DOHH2 (cell line): ENCODE data around the gene IZUMO3.

Source experiments
- CTCF ChIP-seq: fragments of 200-600 bp; sonication (generic); IDR thresholded peaks from one replicate; pipeline ENCODE4 v1.5.1; 2014; ENCODE audit warnings: antibody characterized with exemption, mild to moderate bottlenecking, low read depth, low read length; ENCODE audit not compliant: poor library complexity, severe bottlenecking
- EZH2phosphoT487 ChIP-seq: fragments of 200-600 bp; sonication (generic); IDR thresholded peaks from 2 replicates; pipeline ENCODE4 v1.6.1; 2017; ENCODE audit warnings: borderline replicate concordance, mild to moderate bottlenecking, antibody characterized with exemption, low read length, moderate library complexity, mixed read lengths

GRCh38 chr9:24504521-24504920 lies 41.2 kb downstream of the IZUMO3 start:
- TF ChIP-seq CTCF (no peak), EZH2phosphoT487 (no peak)
